ENCODE results near the gene SCNN1G.

The SCNN1G gene

GRCh38 chr16:23256440-23256839 is 73.9 kb downstream of the SCNN1G start:
- no peak for DNase-seq

- DNase-seq = no peak
Observed at GRCh38 chr16:23257682-23258081, 75.1 kb downstream of the SCNN1G start.

- no peak for DNase-seq
Observed at GRCh38 chr16:23258919-23259237, 76.3 kb downstream of the SCNN1G start.
